GM21717 (cell line): ENCODE measurements around the gene FLT1.
A peak's percentile ranks its signal among the peaks of the same experiment; 100 is the strongest.

Experiments used
- ATAC-seq: cut with Tn5 transposase; IDR thresholded peaks from one replicate; pipeline ENCODE4 v1.9.1; 2021; ENCODE audit warnings: mild to moderate bottlenecking, moderate library complexity; ENCODE audit not compliant: unreplicated experiment

The FLT1 gene

GRCh38 chr13:28429685-28430290, 65.1 kb downstream of the FLT1 start:
- ATAC-seq = peak; percentile 90

- no peak for ATAC-seq
These were observed 65.8 kb downstream of the FLT1 start for GRCh38 chr13:28429096-28429495.

GRCh38 chr13:28426381-28426780, 68.5 kb downstream of the FLT1 start:
- no peak for ATAC-seq

- no peak for ATAC-seq
These were observed 69.1 kb downstream of the FLT1 start for GRCh38 chr13:28425793-28426192.

GRCh38 chr13:28424541-28424940, 70.4 kb downstream of the FLT1 start:
- no peak for ATAC-seq

- peak; percentile 87 for ATAC-seq
These were observed 71.9 kb downstream of the FLT1 start for GRCh38 chr13:28423010-28423409.

GRCh38 chr13:28421676-28422410, 73.1 kb downstream of the FLT1 start:
- ATAC-seq = no peak

GRCh38 chr13:28420704-28421103, 74.2 kb downstream of the FLT1 start:
- no peak for ATAC-seq

GRCh38 chr13:28415994-28416421, 78.9 kb downstream of the FLT1 start:
- no peak for ATAC-seq

- no peak for ATAC-seq
These were observed 80.9 kb downstream of the FLT1 start for GRCh38 chr13:28413999-28414398.

GRCh38 chr13:28412981-28413380, 81.9 kb downstream of the FLT1 start:
- no peak for ATAC-seq

GRCh38 chr13:28411831-28412353, 83.0 kb downstream of the FLT1 start:
- ATAC-seq = no peak

GRCh38 chr13:28410096-28410495, 84.8 kb downstream of the FLT1 start:
- no peak for ATAC-seq

- no peak for ATAC-seq
These were observed 85.3 kb downstream of the FLT1 start for GRCh38 chr13:28409648-28410047.

- no peak for ATAC-seq
These were observed 86.1 kb downstream of the FLT1 start for GRCh38 chr13:28408863-28409262.

GRCh38 chr13:28408235-28408848, 86.6 kb downstream of the FLT1 start:
- ATAC-seq = no peak

- no peak for ATAC-seq
These were observed 88.1 kb downstream of the FLT1 start for GRCh38 chr13:28406733-28407266.

GRCh38 chr13:28402057-28402381, 92.9 kb downstream of the FLT1 start:
- ATAC-seq = no peak

- no peak for ATAC-seq
These were observed 93.4 kb downstream of the FLT1 start for GRCh38 chr13:28401303-28402056.

GRCh38 chr13:28396053-28396452, 98.9 kb downstream of the FLT1 start:
- ATAC-seq = no peak

- ATAC-seq = no peak
These were observed 100.5 kb downstream of the FLT1 start for GRCh38 chr13:28394422-28394821.
